ENCODE measurements around the gene STAC.
A peak's percentile ranks its signal among the peaks of the same experiment; 100 is the strongest.
"Not testable (repeated sequence)": the region's sequence is repeated elsewhere in the genome, so short reads cannot be mapped to it uniquely, and the experiment has no call there.

The STAC gene

DNA sequence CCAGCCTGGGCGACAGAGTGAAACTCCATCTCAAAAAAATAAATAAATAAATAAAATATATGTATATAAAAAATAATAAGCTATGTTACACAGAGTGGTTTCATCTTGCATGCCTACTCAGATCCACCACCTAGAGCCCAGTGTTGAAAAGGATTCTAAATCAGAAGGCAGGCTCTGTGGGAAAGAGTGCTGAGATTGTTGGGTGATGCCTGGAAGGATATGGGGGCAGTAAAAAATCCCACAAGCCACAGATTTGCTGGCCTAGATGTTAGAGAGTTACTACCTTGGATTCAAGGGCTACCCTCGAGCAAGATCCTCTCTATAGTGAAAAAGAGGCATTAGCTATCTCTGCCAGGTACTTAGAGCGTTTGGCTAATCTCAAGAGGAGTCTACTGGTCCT lies 144.3 kb downstream of the STAC start:
- no peak for DNase-seq

DNA sequence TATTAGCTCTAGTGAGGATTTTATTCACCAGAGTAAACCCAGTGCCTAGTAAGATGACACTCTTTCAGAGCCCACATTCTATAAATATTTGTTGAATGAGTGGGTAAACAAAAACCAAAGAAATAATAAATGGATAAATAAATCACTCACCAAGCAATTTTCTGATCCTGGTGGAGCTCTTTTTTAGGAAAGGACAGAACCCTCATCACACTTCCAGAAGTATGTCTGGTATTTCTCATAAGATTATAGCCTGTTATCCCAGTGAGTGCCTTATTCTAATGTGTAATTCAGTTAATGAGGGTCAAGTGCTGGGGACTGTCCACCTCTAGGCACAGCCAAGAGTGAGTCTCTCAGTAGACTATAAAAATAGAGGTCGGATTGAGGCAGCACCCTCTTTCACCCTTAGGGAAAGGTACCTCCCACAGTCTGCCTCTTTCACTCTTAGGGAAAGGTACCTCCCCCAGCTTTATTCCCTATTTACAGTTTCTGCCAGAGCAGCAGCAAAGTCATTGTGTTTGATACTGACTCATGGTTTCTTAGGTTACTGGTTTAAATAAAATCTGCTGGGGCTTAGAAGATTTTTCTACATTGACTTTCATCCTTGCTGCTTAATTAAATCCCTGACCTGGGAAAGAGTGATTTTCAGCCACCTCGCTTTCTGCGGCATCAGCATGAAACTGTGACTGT lies 145.0 kb downstream of the STAC start:
- no peak for DNase-seq

DNA sequence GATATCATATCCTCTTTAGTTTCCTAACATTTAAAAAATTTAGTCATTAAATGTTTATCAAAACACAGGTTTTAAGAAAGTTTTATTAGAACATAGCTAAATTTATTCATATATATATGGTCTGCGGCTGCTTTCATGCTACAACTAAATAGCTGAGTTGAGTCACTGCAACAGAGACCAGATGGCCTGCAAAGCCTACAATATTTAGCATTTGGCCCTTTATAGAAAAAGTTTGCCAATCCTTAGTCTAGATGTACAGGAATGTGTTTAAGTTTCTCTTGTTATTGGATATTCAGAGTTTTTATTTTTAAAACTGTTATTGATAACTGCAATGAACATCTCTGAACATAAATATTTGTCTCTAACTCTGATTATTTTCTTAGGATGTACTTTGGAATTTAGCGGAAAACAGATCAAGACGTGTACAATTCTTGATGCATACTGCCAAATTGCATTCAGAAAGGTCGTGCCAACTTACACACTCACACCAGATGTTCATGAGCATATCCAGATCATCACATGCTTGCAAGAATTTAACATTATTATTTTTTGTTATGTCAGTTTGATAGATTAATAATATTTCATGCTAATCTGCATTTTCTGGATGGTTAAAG lies 157.9 kb downstream of the STAC start:
- no peak for DNase-seq

DNA sequence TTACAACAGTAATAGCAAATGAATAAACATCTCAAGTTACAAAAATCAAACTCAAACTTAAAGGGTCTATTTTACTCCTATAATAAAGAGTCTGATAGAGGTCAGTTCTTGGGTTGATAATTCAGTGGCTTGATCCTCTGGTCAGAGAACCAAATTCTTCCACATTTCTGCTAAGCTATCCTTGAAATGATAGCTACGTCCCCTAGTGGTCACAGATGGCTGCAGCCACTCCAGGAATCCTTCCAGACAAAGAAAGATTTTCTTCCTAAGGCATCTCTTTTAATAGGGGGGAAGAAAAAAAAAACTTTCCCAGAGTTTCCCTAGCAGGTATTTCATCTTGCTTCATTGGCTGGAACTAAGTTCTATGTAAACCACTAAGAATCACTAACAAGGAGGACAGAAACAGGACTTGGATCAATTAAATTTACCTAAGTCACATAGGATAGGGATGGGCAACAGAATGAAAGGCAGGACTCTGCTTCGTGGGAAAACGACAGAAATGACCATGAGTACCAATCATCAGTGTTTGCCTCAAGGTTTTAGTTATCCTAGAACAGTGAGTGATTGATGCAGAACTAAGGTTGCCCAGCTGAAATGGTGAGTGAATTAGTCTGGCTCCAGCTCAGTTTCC lies 160.7 kb downstream of the STAC start:
- DNase-seq: no peak

DNA sequence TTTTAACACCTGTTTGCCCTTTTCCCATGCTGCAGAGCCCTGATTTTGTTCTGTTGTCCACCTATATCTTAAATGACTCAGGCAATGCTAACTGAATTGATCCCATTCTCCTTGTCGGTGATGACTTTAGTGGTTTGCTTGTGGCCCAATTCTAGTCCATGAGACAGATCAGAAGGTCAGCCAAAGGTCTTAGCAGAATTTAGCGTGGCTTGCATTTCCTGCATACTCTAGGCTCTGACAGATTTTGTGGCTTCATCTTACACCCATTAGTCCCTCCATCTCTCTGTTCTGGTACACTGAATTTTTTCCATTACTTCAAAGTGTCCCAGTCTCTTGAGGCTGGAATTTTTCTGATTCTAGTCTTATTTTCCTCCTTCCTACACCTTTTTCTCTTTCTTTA lies 161.9 kb downstream of the STAC start:
- no peak for DNase-seq

DNA sequence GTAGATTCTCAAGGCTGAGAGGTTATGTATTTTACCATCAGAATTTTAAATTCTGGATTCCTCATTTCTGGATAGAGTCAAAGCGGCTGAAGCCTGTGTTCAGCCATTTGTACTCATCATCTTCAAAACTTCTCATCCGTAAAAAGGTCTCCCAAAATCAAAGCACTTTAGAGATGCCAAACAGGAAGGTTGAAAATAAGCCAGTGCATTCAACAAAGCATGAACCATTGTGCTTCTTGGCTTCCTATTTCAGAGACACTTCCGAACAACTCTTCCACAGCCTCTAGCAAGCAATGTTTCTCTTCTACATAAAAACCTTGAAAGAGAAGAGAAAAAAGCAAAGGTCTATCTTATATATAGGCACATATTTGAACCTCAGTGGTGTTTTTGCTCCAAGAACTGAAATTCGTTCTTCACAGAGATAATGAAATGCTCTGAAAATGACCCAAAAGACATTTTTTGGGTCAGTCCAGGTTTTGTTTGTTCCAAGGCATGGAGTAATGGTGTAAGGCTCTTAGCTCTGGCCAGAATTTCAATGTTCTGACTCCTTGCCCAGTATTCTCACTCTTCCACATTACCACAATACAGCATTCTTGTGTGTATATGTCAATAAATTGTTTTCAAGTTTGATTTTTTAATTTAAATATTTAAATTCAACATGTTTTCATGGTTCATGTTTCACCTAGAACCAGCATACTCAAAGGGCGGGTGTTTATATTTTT lies 163.1 kb downstream of the STAC start:
- no peak for DNase-seq

DNA sequence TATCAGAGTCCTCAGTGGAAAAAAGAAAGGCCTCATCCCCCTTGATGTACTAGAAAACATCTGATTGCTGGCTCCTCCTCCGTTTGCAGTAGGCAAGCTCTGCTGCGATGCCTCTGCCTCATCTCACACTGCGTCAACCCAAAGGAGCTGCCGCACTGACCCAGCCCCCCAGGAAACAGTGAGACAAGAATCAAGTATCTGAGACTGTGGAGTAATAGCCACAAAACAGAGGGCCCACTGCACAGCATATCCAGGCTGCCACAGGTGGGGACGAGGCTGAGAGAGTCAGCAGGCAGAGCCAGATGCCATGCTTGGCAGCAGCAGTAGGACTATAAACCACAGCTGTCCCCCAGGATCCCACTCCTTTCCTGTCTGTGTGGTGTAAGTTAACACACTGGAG lies 165.9 kb downstream of the STAC start:
- DNase-seq: peak; percentile 18

DNA sequence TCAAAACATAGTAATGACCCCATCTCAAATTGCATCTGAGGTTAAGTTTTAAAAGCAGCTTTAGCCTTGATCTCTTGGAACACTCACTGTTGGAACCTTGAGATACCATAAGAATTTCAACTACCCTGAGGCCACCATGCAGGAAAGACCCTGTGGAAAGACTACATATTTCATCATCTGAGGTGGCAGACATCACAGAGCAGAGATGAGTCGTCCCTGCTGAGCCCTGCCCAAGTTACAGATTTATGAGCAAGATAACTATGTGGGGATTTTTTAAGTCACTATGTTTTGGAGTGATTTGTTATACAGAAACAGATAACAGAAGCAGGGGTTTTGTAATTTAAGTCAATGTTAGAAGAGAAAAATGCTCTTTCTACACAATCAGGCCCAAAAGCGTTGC lies 168.4 kb downstream of the STAC start:
- no peak for DNase-seq

DNA sequence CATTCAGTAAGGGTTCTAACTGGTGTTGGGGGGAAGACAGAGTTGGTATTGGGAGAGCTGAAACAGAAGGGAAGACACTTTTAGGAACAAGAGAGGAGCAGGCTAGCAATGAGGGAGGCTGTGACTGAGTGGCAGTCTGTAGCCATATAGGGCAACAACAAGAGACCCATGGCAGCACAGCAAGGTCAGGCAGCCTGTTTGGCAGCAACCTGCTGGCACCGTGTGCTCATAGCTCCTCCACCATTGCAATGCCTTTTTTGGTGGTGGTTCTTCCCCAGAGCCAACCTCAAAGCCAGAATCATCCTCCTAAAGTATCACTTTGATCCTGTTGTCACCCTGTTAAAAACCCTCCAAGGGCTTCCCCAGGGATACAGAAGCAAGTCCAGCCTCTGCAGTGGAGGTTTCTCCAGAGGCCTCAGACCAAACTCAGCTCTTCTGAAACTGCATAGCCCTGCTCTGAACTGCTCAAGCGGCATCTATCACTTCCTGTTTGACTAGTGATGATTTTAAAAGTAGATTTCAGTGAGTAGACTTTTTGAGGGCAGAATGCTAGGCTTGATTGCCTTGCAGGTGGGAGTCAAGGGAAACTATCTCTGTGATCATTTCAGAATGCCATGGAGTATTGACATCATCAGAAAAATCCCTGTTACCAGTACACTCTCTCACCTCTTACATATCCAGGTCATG lies 176.9 kb downstream of the STAC start:
- DNase-seq: no peak

DNA sequence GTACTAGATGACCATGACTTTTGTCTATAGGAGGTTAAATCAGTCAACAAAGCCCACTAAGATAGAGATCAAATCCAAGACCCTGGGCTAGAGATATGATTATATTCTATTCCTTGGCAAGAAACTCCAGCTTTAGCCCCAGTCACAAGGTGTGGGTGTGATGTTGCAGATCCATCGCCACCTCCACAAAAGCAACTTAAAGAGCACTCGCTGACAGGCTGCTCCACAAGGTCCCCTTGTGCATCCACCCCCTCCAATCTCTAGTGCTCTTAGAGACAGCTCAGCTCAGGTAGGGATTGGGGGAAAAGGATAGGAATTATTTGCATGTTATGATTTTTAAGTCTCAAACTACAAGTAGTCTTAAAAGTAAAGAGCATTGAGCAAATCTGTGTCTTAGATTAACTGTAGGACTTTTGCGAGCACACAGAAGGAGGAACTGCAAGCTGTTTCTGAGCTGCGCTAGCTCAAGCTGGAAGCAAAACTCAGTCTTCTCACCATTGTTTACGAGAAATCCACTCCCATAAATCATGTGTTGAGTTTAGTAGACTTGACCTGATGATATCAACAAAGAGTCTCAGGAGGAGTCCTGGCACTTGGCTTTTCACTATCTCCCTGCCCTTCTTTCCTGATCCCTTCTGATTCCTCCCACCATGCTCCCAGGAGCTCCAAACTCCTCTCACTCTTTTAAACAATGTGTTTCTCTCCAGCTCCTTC lies 177.6 kb downstream of the STAC start:
- no peak for DNase-seq

DNA sequence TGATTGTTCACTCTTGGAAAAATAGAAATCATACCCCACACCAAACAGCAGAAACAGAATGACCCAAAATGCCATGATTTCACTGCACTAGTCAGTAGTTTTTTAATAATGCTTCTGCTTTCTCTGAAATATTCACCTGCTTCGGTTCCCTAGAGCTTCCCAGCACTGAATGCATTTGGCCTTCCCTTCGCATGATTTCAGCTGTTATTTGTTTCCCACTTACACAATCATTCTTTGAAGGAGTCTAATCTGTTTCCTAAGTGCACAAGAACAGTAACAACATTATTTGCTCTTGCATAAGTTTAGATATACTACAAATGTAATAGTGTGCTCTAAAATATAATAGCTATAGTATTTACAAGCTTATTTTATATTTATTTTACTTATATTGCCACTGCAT lies 178.7 kb downstream of the STAC start:
- no peak for DNase-seq

DNA sequence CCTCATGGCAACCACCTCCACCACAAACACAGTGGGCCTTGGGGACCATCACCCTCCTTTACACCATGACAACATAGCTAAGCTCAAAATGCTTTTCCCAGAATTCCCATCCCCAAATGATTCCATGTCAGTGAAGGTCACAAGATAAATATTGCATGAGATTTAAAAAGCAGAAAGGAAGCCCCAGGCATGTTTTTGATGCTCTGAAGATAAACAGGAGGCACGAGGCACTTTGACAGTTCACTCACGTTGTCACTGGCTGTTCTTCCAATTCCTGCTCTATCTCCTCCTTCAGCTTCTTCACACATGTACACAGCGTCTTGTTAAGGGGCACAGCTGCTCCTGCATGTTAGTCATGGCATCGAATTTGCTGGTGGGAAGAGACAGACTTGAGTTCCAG lies 180.4 kb downstream of the STAC start:
- DNase-seq: no peak

DNA sequence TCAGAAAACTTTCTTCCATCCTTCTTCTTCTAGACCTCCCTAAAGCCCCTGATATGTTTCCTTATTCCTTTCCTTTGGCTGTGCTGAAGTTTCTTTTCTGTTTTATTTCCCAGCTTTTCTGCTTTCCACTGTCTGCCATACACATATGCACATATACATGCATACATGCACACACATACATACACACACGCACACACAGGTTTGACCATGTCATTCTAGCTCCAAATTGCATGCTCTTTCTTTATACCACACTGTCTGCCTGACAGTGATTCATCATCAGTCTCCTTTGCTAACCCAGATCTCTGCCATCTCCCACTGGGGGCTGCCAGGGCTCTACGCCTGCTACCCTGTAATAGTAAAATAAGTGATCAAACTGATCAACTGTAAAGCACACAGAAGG lies 181.3 kb downstream of the STAC start:
- no peak for DNase-seq

DNA sequence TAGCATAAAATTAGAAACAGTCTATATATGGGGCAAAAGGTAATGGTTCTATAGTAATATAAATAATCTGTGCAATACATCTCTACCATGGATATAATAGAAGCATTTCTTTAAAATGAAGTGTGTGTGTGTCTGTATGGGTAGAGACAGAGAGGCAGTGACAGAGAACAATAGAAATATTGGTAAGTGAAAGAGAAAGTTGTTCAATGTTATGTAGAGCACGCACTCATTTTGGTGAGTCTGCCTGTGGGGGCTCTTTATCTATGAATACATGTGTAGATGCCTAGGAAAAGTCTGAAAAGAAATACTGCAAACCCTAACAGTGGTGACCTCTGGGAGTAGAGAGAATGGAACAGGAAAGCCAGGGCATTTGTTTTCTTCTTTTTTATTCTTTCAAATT lies 182.6 kb downstream of the STAC start:
- no peak for DNase-seq

DNA sequence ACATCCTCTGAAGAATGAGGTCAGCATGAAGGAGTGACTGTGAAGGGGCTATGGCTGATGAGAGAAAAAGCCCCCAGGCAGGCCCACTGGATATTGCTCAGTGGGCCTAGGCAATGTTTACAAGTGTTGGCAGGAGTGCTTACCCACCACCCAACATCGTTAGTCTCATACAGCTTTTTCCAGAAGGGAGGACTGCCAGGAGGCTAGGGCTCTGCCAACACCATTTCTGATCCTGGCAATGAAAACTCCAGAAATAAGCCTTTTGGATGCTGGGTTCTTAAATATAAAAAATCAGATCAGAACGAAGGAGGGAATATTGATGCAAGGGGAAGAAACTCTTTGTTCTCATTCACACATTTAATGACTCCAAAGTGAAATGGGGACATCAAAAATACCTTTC lies 194.9 kb downstream of the STAC start:
- no peak for DNase-seq

DNA sequence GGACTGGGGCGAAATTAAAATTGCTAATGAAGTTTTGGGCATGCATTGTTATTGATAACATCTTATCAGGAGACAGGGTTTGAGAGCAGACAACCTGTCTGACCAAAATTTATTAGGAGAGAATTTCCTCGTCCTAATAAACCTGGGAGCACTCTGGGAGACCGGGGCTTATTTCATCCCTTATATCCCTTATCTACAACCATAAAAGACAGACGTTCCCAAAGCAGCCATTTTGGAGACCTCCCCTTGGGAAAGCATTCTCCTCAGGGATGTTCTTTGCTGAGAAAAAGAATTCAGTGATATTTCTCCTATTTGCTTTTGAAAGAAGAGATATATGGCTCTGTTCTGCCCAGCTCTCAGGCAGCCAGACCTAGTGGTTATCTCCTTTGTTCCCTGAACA lies 198.1 kb downstream of the STAC start:
- not testable (repeated sequence) for DNase-seq

DNA sequence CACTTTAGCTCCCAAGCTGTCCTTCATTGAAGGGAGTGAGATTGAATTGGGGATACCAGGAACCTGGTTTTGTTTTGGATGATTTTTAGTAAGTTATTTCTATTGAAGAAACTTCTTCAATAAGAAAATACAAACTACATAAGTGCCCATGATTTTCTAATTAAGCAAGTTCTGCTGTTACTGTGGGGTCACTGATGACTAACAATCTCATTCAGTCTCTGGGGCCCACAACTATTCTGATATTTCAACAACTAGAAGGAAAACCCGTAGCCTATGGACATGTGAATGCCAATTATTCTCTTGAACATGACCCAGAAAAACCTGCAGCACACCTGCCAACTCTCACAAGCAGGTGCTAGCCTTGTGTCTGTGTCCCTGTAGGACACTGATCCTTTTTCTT lies 199.4 kb downstream of the STAC start:
- no peak for DNase-seq

DNA sequence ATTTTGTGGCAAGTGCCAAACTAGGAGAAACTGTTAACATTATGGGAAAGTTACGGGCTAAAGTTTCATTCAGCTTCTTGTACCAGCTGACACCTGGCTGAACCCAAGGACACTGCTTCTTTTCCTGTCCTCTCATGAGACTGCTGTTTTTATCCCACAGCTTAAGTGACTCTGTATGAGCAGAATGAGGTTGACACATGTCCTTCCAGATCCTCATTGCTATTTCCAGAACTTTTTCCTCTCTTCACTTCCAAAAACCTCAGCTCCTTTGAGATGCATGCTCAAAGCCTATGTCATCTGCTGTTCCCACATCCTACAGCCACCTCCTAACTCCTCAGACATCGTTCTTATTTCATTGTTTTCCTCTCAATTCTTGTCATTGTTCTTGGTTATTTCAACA lies 200.4 kb downstream of the STAC start:
- DNase-seq: no peak

DNA sequence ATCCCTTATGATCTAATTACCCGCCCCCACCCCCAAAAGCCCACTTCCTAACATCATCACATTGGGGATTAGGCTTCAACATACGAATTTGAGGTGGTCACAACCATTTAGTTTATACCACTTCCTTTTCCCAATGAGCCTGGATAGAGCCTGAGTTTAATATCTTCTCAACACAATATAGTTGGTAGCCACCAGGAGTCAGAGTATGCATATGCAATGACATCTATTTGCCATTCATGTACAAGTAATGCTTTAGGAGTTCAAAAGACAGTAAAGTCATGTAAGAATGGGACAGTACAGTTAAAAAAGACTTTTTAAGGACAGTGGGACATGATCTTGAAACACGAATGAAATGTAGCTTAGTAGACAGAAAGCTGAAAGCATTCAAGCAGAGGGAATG lies 211.7 kb downstream of the STAC start:
- no peak for DNase-seq

DNA sequence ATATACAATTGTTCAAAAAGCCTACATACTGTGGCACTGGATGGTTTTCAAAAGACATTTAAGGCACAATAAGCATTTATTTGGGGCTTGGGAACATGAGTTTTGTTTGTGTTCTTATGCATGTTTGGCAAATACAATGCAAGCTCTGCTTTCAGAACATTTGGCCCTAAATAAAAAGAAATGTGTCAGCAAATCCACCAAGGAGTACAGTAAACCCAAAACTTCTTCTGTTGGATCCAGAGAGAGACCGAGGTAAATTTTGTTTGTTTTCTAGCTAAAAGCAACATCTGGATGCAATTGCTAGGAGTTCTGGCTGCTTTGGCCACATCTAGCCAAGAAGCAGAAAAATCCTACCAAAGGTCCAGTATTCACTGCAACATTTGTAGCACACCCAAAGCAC lies 215.2 kb downstream of the STAC start:
- DNase-seq: no peak

DNA sequence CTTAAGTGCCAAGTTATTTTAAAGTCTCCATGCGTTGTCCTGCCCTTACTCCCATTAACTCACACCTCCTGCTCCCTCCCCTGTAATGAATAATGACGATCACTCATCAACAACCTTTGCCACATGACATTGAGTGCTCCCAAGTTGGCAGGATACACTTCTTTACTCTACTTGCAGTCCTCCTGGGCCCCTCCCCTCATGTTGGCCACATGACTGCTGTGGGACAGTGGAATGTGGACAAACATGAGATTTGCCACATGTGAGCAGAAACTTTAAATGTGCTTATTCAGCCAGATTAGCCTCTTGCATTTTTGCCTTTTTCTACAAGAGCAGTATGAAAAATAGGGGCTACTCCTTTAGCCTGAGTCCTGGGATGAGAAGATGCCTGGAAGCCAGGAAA lies 216.1 kb downstream of the STAC start:
- no peak for DNase-seq

DNA sequence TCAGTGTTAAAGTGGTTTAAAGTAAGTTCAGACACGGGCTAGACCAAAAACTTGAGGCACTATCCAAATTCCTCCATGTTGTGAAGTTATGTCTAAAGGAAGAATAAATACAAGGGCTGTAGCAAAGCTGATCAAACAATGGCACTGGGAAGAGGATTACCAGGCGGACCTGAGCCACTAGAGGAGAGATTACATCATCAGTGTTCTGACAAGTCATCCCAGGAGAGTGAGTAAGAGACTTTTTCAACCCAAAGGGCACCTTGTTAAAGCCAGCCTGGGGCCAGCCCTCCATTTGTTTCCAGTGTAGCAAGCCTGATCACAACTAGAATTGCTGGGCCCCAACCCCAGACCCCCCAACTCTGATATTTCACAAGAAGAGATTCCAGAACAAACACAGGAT lies 217.1 kb downstream of the STAC start:
- no peak for DNase-seq
